K562 (cell line): ENCODE data around the gene PLK5. TPM values are rescaled to one million over a fixed set of nuclear protein-coding genes. Genes with fewer than 3 reads are reported as not detected.
A peak's percentile ranks its signal among the peaks of the same experiment; 100 is the strongest.

Experiments used
- ARHGAP35 ChIP-seq: fragments of 450-650 bp; IDR thresholded peaks from 2 replicates; pipeline ENCODE4 v1.6.1; 2018; ENCODE audit not compliant: partially characterized antibody
- MIER1 ChIP-seq: fragments of 450-650 bp; IDR thresholded peaks from 2 replicates; pipeline ENCODE4 v1.6.1; 2016; ENCODE audit warnings: antibody characterized with exemption, mild to moderate bottlenecking, low read depth
- MTA1 ChIP-seq: fragments of 450-650 bp; IDR thresholded peaks from 2 replicates; pipeline ENCODE4 v1.6.1; 2017; ENCODE audit warnings: borderline replicate concordance
- MTA2 ChIP-seq: fragments of 450-650 bp; IDR thresholded peaks from 2 replicates; pipeline ENCODE4 v1.6.1; 2016; ENCODE audit warnings: low read depth
- POLR2AphosphoS5 ChIP-seq: IDR thresholded peaks from 2 replicates; pipeline ENCODE4 v1.6.1; 2011; ENCODE audit warnings: mild to moderate bottlenecking, low read depth, low read length, moderate library complexity; ENCODE audit not compliant: control insufficient read depth, insufficient read depth
- ZEB2 ChIP-seq: fragments of 450-650 bp; IDR thresholded peaks from 2 replicates; pipeline ENCODE4 v1.6.1; 2016
- polyA plus RNA-seq, 8 experiments: library from polyadenylated mRNA; depleted of rRNA in 4 of 8; stranded (reverse) in 5 of 8; unstranded in 3 of 8; fragments of >200 nt; fragmentation: Nextera tagmentation in 2 of 8; fragmentation: Illumina TruSeq in 1 of 8; extraction: Ambion mirVana in 2 of 8; extraction: Trizol in 1 of 8; gene quantifications; 2 replicates each; pipeline versions ENCODE4 v1.2.1 to v1.2.3, GENCODE V29; 2011 to 2014; ENCODE audit warnings: inconsistent platforms in 1 of 8, missing spikeins in 1 of 8
- total RNA-seq, 7 experiments: library from RNA; depleted of rRNA in 6 of 7; stranded (reverse); fragments of >200 nt in 6 of 7; fragmentation: Illumina TruSeq in 2 of 7; extraction: Trizol in 2 of 7; gene quantifications; 2 replicates each; pipeline versions ENCODE4 v1.2.1 to v1.2.3, GENCODE V29; 2011 to 2021; ENCODE audit warnings: low replicate concordance in 1 of 7
- TF ChIP-seq, protein P1 (sequence below): IDR thresholded peaks from 2 replicates; pipeline ENCODE4 v1.6.1; 2016; ENCODE audit warnings: missing genetic modification characterization, missing compliant biosample characterization
- TF ChIP-seq, protein P2 (sequence below): fragments of 450-650 bp; formaldehyde crosslinking; conservative IDR thresholded peaks from 2 replicates; pipeline ENCODE4 v1.4.0; 2022; ENCODE audit warnings: mild to moderate bottlenecking, missing genetic modification characterization
- TF ChIP-seq, protein P3 (sequence below): fragments of 450-650 bp; IDR thresholded peaks from 2 replicates; pipeline ENCODE4 v1.6.1; 2016; ENCODE audit warnings: antibody characterized with exemption
- TF ChIP-seq, protein P4 (sequence below): fragments of 450-650 bp; conservative IDR thresholded peaks from 2 replicates; pipeline ENCODE4 v1.6.1; 2016; ENCODE audit warnings: missing genetic modification characterization, low read depth, mild to moderate bottlenecking, control low read depth, missing compliant biosample characterization

The PLK5 gene
- total and polyA plus RNA-seq, 9 of the 15 experiments (the other 6 are each of a cell fraction or from before 2014, with no cell fraction given): 0.04 to 0.23 (median 0.11) TPM; not detected in 5

DNA sequence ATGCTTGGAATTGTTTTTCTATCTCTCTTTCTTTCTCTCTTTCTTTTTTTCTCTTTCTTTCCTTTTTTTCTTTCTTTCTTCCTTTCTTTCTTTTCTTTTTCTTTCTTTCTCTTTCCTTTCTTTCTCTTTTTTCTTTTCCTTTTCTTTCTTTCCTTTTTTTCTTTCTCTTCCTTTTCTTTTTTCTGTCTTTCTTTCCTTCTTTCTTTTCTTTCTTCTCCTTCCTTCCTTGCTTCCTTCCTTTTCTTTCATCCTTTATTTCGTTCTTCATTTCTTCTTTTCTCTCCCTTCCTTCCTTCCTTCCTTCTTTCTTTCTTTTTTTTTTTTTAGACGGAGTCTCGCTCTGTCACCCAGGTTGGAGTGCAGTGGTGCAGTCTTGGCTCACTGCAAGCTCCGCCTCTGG is 46.1 kb downstream of the PLK5 start (continued):
- TF ChIP-seq, protein P1, sequence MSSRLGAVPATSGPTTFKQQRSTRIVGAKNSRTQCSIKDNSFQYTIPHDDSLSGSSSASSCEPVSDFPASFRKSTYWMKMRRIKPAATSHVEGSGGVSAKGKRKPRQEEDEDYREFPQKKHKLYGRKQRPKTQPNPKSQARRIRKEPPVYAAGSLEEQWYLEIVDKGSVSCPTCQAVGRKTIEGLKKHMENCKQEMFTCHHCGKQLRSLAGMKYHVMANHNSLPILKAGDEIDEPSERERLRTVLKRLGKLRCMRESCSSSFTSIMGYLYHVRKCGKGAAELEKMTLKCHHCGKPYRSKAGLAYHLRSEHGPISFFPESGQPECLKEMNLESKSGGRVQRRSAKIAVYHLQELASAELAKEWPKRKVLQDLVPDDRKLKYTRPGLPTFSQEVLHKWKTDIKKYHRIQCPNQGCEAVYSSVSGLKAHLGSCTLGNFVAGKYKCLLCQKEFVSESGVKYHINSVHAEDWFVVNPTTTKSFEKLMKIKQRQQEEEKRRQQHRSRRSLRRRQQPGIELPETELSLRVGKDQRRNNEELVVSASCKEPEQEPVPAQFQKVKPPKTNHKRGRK (tag): peak; percentile 99
- TF ChIP-seq MIER1: 0 out of 2 replicates have a peak, but pooled peaks have one; percentile 50
- peak; percentile 23; the same call in 1 of the 2 replicates for TF ChIP-seq ZEB2
- TF ChIP-seq, protein P2, sequence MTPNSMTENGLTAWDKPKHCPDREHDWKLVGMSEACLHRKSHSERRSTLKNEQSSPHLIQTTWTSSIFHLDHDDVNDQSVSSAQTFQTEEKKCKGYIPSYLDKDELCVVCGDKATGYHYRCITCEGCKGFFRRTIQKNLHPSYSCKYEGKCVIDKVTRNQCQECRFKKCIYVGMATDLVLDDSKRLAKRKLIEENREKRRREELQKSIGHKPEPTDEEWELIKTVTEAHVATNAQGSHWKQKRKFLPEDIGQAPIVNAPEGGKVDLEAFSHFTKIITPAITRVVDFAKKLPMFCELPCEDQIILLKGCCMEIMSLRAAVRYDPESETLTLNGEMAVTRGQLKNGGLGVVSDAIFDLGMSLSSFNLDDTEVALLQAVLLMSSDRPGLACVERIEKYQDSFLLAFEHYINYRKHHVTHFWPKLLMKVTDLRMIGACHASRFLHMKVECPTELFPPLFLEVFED: no peak
- TF ChIP-seq, protein P3, sequence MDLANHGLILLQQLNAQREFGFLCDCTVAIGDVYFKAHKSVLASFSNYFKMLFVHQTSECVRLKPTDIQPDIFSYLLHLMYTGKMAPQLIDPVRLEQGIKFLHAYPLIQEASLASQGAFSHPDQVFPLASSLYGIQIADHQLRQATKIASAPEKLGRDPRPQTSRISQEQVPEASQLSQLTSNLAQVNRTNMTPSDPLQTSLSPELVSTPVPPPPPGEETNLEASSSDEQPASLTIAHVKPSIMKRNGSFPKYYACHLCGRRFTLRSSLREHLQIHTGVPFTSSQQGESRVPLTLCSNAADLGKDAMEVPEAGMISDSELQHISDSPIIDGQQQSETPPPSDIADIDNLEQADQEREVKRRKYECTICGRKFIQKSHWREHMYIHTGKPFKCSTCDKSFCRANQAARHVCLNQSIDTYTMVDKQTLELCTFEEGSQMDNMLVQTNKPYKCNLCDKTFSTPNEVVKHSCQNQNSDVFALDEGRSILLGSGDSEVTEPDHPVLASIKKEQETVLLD: peak; percentile 70; the same call in 1 of the 2 replicates
- TF ChIP-seq, protein P4, sequence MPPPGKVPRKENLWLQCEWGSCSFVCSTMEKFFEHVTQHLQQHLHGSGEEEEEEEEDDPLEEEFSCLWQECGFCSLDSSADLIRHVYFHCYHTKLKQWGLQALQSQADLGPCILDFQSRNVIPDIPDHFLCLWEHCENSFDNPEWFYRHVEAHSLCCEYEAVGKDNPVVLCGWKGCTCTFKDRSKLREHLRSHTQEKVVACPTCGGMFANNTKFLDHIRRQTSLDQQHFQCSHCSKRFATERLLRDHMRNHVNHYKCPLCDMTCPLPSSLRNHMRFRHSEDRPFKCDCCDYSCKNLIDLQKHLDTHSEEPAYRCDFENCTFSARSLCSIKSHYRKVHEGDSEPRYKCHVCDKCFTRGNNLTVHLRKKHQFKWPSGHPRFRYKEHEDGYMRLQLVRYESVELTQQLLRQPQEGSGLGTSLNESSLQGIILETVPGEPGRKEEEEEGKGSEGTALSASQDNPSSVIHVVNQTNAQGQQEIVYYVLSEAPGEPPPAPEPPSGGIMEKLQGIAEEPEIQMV (tag): no peak
- TF ChIP-seq MTA2: 0 out of 2 replicates have a peak, but pooled peaks have one; percentile 11
- peak; percentile 71; the same call in 1 of the 2 replicates for TF ChIP-seq MTA1
- TF ChIP-seq ARHGAP35: peak; percentile 28
- no peak for TF ChIP-seq POLR2AphosphoS5
